ENCODE data around the gene DEFB128. TPM values are rescaled to one million over a fixed set of nuclear protein-coding genes. Genes with fewer than 3 reads are reported as not detected.
"Not testable (repeated sequence)": the region's sequence is repeated elsewhere in the genome, so short reads cannot be mapped to it uniquely, and the experiment has no call there.

Gene DEFB128
- polyA plus RNA-seq (ENCODE audit: insufficient read length in 4 of 4), result not detected

GRCh38 chr20:189611-190010 lies at the start of gene DEFB128:
TSS of gene DEFB128 (minus strand) at chr20:189711. CDS start at chr20:189623, 88 bp downstream.
- DNase-seq (ENCODE audit: low read depth in 4 of 4, low spot score in 3 of 4), result no peak

- DNase-seq (ENCODE audit: low read depth in 4 of 4, low spot score in 3 of 4), result no peak
Measured at GRCh38 chr20:237929-238328, 48.4 kb upstream of the DEFB128 start.

- no peak for DNase-seq (ENCODE audit: low read depth in 4 of 4, low spot score in 3 of 4)
Measured at GRCh38 chr20:237489-237888, 48.0 kb upstream of the DEFB128 start.

GRCh38 chr20:235891-236290 lies 46.4 kb upstream of the DEFB128 start:
- DNase-seq (ENCODE audit: low read depth in 4 of 4, low spot score in 3 of 4), result no peak

GRCh38 chr20:227439-228105 lies 38.1 kb upstream of the DEFB128 start:
- DNase-seq (ENCODE audit: low read depth in 4 of 4, low spot score in 3 of 4), result no peak

- no peak for DNase-seq (ENCODE audit: low read depth in 4 of 4, low spot score in 3 of 4)
Measured at GRCh38 chr20:226958-227357, 37.4 kb upstream of the DEFB128 start, which contains the start of gene DEFB129. TSS of gene DEFB129 (plus strand) at chr20:227258. CDS start at chr20:227289, 31 bp downstream.

- not testable (repeated sequence) for DNase-seq (ENCODE audit: low read depth in 4 of 4, low spot score in 3 of 4)
Measured at GRCh38 chr20:225879-226278, 36.4 kb upstream of the DEFB128 start.

- no peak for DNase-seq (ENCODE audit: low read depth in 4 of 4, low spot score in 3 of 4)
Measured at GRCh38 chr20:221258-221830, 31.8 kb upstream of the DEFB128 start.

- no peak for DNase-seq (ENCODE audit: low read depth in 4 of 4, low spot score in 3 of 4)
Measured at GRCh38 chr20:219290-220115, 30.0 kb upstream of the DEFB128 start.

GRCh38 chr20:217266-217665 lies 27.8 kb upstream of the DEFB128 start:
- DNase-seq (ENCODE audit: low read depth in 4 of 4, low spot score in 3 of 4), result no peak

- no peak for DNase-seq (ENCODE audit: low read depth in 4 of 4, low spot score in 3 of 4)
Measured at GRCh38 chr20:215796-216195, 26.3 kb upstream of the DEFB128 start.

- no peak for DNase-seq (ENCODE audit: low read depth in 4 of 4, low spot score in 3 of 4)
Measured at GRCh38 chr20:214383-214782, 24.9 kb upstream of the DEFB128 start.

- DNase-seq (ENCODE audit: low read depth in 4 of 4, low spot score in 3 of 4), result no peak
Measured at GRCh38 chr20:210809-211502, 21.4 kb upstream of the DEFB128 start.

- DNase-seq (ENCODE audit: low read depth in 4 of 4, low spot score in 3 of 4), result peak in 1 of 4 donors; percentile 14
Measured at GRCh38 chr20:208942-209566, 19.5 kb upstream of the DEFB128 start.

GRCh38 chr20:203630-204029 lies 14.1 kb upstream of the DEFB128 start:
- not testable (repeated sequence) for DNase-seq (ENCODE audit: low read depth in 4 of 4, low spot score in 3 of 4)

- no peak for DNase-seq (ENCODE audit: low read depth in 4 of 4, low spot score in 3 of 4)
Measured at GRCh38 chr20:199996-200395, 10.5 kb upstream of the DEFB128 start.

GRCh38 chr20:198225-198624 lies 8.7 kb upstream of the DEFB128 start:
- no peak for DNase-seq (ENCODE audit: low read depth in 4 of 4, low spot score in 3 of 4)

GRCh38 chr20:187733-188132 lies 1.8 kb downstream of the DEFB128 start:
- no peak for DNase-seq (ENCODE audit: low read depth in 4 of 4, low spot score in 3 of 4)

- DNase-seq (ENCODE audit: low read depth in 4 of 4, low spot score in 3 of 4), result no peak
Measured at GRCh38 chr20:184288-184687, 5.2 kb downstream of the DEFB128 start.

- no peak for DNase-seq (ENCODE audit: low read depth in 4 of 4, low spot score in 3 of 4)
Measured at GRCh38 chr20:168876-169275, 20.6 kb downstream of the DEFB128 start.

Data from right renal pelvis (tissue), 4 donors.